Adrenal gland (tissue), 5 donors: ENCODE measurements around the gene ZCCHC17.

ENCODE experiments used
- POLR2A ChIP-seq, 2 donors: fragments of 450-650 bp; IDR thresholded peaks; one replicate each; pipeline ENCODE4 v1.6.1; 2017; ENCODE audit warnings: antibody characterized with exemption in 2 of 2, mild to moderate bottlenecking in 2 of 2, moderate library complexity in 1 of 2
- TF ChIP-seq, protein P1 (sequence below), 6 experiments: fragments of 450-650 bp in 4 of 6; fragments of 200-600 bp in 2 of 6; sonication (generic) in 1 of 6; IDR thresholded peaks; 1 replicate in 5 of 6; 2 replicates in 1 of 6; pipeline versions ENCODE4 v1.5.1 to v1.8.0; 2016 to 2021; ENCODE audit warnings: antibody characterized with exemption in 6 of 6, mild to moderate bottlenecking in 2 of 6, moderate library complexity in 1 of 6
- donor health status: DM: no; HTN: no; CAD: no.

DNA sequence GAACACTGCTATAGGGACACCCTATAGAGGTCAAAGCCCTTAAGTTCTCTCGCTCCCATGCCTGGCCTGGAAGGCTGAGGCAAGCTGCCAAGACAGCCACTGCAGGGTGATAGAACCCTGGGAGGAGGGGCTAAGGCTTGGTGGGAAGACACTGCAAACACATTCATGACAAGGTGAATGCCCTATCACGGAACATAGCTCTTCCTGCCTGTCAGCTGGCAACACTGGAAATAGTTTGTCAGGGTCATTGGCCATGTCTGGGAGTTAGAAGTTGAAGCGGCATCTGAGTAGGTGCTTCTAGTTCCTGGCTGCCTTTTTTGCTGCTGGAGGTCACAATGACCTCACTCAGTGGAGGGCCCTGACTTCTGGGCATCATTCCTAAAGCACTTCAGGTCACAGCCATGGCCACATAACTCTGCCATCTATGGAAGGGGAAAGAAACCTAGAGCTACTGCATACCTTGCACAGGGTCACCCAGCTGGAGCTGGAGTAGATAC, 71.8 kb downstream of the ZCCHC17 start:
- TF ChIP-seq, protein P1, sequence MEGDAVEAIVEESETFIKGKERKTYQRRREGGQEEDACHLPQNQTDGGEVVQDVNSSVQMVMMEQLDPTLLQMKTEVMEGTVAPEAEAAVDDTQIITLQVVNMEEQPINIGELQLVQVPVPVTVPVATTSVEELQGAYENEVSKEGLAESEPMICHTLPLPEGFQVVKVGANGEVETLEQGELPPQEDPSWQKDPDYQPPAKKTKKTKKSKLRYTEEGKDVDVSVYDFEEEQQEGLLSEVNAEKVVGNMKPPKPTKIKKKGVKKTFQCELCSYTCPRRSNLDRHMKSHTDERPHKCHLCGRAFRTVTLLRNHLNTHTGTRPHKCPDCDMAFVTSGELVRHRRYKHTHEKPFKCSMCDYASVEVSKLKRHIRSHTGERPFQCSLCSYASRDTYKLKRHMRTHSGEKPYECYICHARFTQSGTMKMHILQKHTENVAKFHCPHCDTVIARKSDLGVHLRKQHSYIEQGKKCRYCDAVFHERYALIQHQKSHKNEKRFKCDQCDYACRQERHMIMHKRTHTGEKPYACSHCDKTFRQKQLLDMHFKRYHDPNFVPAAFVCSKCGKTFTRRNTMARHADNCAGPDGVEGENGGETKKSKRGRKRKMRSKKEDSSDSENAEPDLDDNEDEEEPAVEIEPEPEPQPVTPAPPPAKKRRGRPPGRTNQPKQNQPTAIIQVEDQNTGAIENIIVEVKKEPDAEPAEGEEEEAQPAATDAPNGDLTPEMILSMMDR (IDR thresholded peaks at IDR 0.05) = no peak
- TF ChIP-seq POLR2A (IDR thresholded peaks at IDR 0.05) = peak in 1 of 2 donors; percentile 59
